Astrocyte (in vitro differentiated cells and primary cell): ENCODE data around the gene PRKAG3. TPM values are rescaled to one million over a fixed set of nuclear protein-coding genes. Genes with fewer than 3 reads are reported as not detected.

Experiments
- DNase-seq: peaks from one replicate; pipeline ENCODE4 v3.0.0-alpha.2; 2010; ENCODE audit warnings: low read depth
- FAIRE-seq: peaks from 2 replicates; lab custom pipeline; 2011; peaks lifted over from hg19 to GRCh38; lab: Jason Lieb, UNC
- H2AFZ ChIP-seq: 2 replicates; pipeline ENCODE4 v1.6.0; 2012; ENCODE audit warnings: low read depth, low read length, inconsistent platforms
- H3K27ac ChIP-seq: 2 replicates; pipeline ENCODE4 v1.5.1; 2011; ENCODE audit warnings: low read depth, low read length, inconsistent platforms
- H3K27me3 ChIP-seq: 2 replicates; pipeline ENCODE4 v1.6.0; 2011; ENCODE audit warnings: low read length, inconsistent platforms; ENCODE audit not compliant: insufficient read depth
- H3K36me3 ChIP-seq: 2 replicates; pipeline ENCODE4 v1.5.1; 2011; ENCODE audit warnings: low read length, inconsistent platforms; ENCODE audit not compliant: insufficient read depth
- H3K4me1 ChIP-seq: 2 replicates; pipeline ENCODE4 v1.5.1; 2011; ENCODE audit warnings: low read length, inconsistent platforms; ENCODE audit not compliant: insufficient read depth
- H3K4me2 ChIP-seq: 2 replicates; pipeline ENCODE4 v1.6.0; 2012; ENCODE audit warnings: low read length, inconsistent platforms
- H3K4me3 ChIP-seq: 2 replicates; pipeline ENCODE4 v1.5.1; 2011; ENCODE audit warnings: low read depth, mild to moderate bottlenecking, low read length, inconsistent platforms; ENCODE audit not compliant: insufficient read depth
- H3K79me2 ChIP-seq: 2 replicates; pipeline ENCODE4 v1.6.0; 2012; ENCODE audit warnings: mild to moderate bottlenecking, low read length, inconsistent platforms; ENCODE audit not compliant: insufficient read depth
- H3K9ac ChIP-seq: 2 replicates; pipeline ENCODE4 v1.6.0; 2012; ENCODE audit warnings: mild to moderate bottlenecking, low read length, inconsistent platforms
- H3K9me3 ChIP-seq: 2 replicates; pipeline ENCODE4 v1.5.1; 2012; ENCODE audit warnings: low read depth, mild to moderate bottlenecking, low read length, inconsistent platforms; ENCODE audit not compliant: insufficient read depth
- H4K20me1 ChIP-seq: 2 replicates; pipeline ENCODE4 v1.6.0; 2012; ENCODE audit warnings: low read length, inconsistent platforms; ENCODE audit not compliant: insufficient read depth
- H3K27ac Mint-ChIP-seq: one replicate; pipeline ENCODE4 v1.8.0; 2021; ENCODE audit warnings: mild to moderate bottlenecking, mixed read lengths; ENCODE audit not compliant: unreplicated experiment
- H3K27me3 Mint-ChIP-seq: one replicate; pipeline ENCODE4 v1.8.0; 2021; ENCODE audit warnings: low read depth, mixed read lengths; ENCODE audit not compliant: unreplicated experiment
- H3K36me3 Mint-ChIP-seq: one replicate; pipeline ENCODE4 v1.8.0; 2021; ENCODE audit warnings: low read depth, mixed read lengths; ENCODE audit not compliant: unreplicated experiment
- H3K4me1 Mint-ChIP-seq: one replicate; pipeline ENCODE4 v1.8.0; 2021; ENCODE audit warnings: low read depth, mixed read lengths; ENCODE audit not compliant: unreplicated experiment
- H3K4me3 Mint-ChIP-seq: one replicate; pipeline ENCODE4 v1.8.0; 2021; ENCODE audit warnings: mild to moderate bottlenecking, moderate library complexity, mixed read lengths; ENCODE audit not compliant: unreplicated experiment
- H3K9me3 Mint-ChIP-seq: one replicate; pipeline ENCODE4 v1.8.0; 2021; ENCODE audit warnings: mild to moderate bottlenecking, mixed read lengths; ENCODE audit not compliant: unreplicated experiment
- EZH2 ChIP-seq: IDR thresholded peaks from 2 replicates; pipeline ENCODE4 v1.6.1; 2012; ENCODE audit warnings: mild to moderate bottlenecking, low read length, inconsistent platforms; ENCODE audit not compliant: insufficient read depth
- total RNA-seq: library from RNA; stranded (reverse); gene quantifications from 2 replicates; pipeline ENCODE4 v1.2.1, GENCODE V29; 2021
- TF ChIP-seq, protein P1 (sequence below): IDR thresholded peaks from 2 replicates; pipeline ENCODE4 v1.5.1; 2011; ENCODE audit warnings: low read depth, mild to moderate bottlenecking, inconsistent platforms, low read length, moderate library complexity; ENCODE audit not compliant: insufficient read depth

Gene PRKAG3
- total RNA-seq, 1 donor from 2014 or later, result not detected

DNA sequence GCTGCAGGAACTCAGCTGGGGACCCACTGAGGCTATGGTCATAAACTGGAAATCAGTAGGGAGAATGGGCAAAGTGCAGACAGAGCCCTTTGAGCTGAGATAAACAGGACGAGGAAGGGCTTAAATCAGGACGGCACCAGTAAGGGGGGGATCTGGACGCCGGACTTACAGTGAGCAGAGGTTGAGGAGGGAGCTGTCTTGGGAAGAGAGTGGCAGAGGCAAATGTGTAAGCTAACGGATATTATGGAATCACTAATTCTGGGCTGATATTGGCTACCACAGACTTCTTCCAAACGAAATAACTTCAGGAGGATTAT, 49.1 kb downstream of the PRKAG3 start:
- H3K4me2 ChIP-seq, result peak overlapping the region; percentile 90
- DNase-seq, result no peak
- H4K20me1 ChIP-seq, result no peaks in the 10 kb centered on the region
- no peak overlapping the region for H3K27ac Mint-ChIP-seq
- peaks cover 12% of the 10 kb centered on the region for H3K4me1 ChIP-seq
- H3K4me3 Mint-ChIP-seq, result peak overlapping the region; percentile 86
- peak overlapping the region; percentile 82 for H2AFZ ChIP-seq
- no peak for FAIRE-seq
- peaks cover under 1% of the 10 kb centered on the region for H3K9me3 Mint-ChIP-seq
- H3K27me3 ChIP-seq, result peaks cover 4% of the 10 kb centered on the region
- peaks cover 18% of the 10 kb centered on the region for H3K27me3 Mint-ChIP-seq
- H3K36me3 ChIP-seq, result no peaks in the 10 kb centered on the region
- peaks cover 5% of the 10 kb centered on the region for H3K36me3 Mint-ChIP-seq
- H3K79me2 ChIP-seq, result no peaks in the 10 kb centered on the region
- no peaks in the 10 kb centered on the region for H3K4me1 Mint-ChIP-seq
- H3K27ac ChIP-seq, result no peak overlapping the region
- H3K9me3 ChIP-seq, result peaks cover 3% of the 10 kb centered on the region
- peak overlapping the region; percentile 51 for H3K4me3 ChIP-seq
- TF ChIP-seq, protein P1, sequence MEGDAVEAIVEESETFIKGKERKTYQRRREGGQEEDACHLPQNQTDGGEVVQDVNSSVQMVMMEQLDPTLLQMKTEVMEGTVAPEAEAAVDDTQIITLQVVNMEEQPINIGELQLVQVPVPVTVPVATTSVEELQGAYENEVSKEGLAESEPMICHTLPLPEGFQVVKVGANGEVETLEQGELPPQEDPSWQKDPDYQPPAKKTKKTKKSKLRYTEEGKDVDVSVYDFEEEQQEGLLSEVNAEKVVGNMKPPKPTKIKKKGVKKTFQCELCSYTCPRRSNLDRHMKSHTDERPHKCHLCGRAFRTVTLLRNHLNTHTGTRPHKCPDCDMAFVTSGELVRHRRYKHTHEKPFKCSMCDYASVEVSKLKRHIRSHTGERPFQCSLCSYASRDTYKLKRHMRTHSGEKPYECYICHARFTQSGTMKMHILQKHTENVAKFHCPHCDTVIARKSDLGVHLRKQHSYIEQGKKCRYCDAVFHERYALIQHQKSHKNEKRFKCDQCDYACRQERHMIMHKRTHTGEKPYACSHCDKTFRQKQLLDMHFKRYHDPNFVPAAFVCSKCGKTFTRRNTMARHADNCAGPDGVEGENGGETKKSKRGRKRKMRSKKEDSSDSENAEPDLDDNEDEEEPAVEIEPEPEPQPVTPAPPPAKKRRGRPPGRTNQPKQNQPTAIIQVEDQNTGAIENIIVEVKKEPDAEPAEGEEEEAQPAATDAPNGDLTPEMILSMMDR, result no peak
- TF ChIP-seq EZH2, result no peak
- peak overlapping the region; percentile 78 for H3K9ac ChIP-seq

- peaks cover 18% of the 10 kb centered on the region for H3K27me3 Mint-ChIP-seq
- FAIRE-seq, result no peak
- DNase-seq, result no peak
Observed at GRCh38 chr2:218781691-218782527, 49.7 kb downstream of the PRKAG3 start, which contains the start of gene CYP27A1. TSS of gene CYP27A1 (plus strand) at chr2:218782147. CDS start at chr2:218782183, 36 bp downstream.

More at GRCh38 chr2:218781691-218782527, 49.7 kb downstream of the PRKAG3 start, which contains the start of gene CYP27A1:
- Histone ChIP-seq H3K27me3 (peaks cover 4% of the 10 kb centered on the region), H3K9ac (peak within 1 kb of the TSS; percentile 78), H2AFZ (peak within 1 kb of the TSS; percentile 82), H3K4me3 (peak within 1 kb of the TSS; percentile 51), H3K27ac (no peak within 1 kb of the TSS), H3K79me2 (no peaks in the 10 kb centered on the region), H3K9me3 (peaks cover 3% of the 10 kb centered on the region), H4K20me1 (no peaks in the 10 kb centered on the region), H3K4me1 (peaks cover 12% of the 10 kb centered on the region), H3K36me3 (no peaks in the 10 kb centered on the region), H3K4me2 (peak within 1 kb of the TSS; percentile 90)
- H3K36me3 Mint-ChIP-seq, result peaks cover 8% of the 10 kb centered on the region
- H3K27ac Mint-ChIP-seq, result no peak within 1 kb of the TSS
- TF ChIP-seq, protein P1, result no peak
- no peak for TF ChIP-seq EZH2
- H3K4me1 Mint-ChIP-seq, result no peaks in the 10 kb centered on the region
- peak within 1 kb of the TSS; percentile 86 for H3K4me3 Mint-ChIP-seq
- peaks cover 5% of the 10 kb centered on the region for H3K9me3 Mint-ChIP-seq
